ENCODE measurements around the gene JAZF1. TPM values are rescaled to one million over a fixed set of nuclear protein-coding genes. Genes with fewer than 3 reads are reported as not detected.

Gene JAZF1
- total RNA-seq, 2 experiments from 2014 or later, result 3.3 to 4.0 TPM

DNA sequence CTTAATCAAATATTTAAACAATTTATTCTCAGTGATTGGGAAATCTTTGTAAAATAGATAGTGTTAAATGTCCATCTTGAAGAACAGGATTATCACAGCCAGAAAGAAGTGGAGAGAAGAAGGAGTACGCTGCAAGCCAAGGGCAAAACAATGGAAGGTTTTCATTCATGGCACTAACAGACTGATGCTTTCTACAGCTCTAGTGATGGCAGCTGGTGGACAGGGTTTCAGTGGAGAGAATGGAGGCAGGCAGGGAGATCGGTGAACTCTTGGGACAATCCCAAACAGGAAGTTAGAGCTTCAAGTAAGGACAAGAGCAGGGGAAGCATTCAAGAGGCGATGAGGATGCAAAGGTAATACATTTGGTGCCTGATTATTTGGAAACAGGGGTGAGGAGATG, 207.0 kb downstream of the JAZF1 start:
- Mint-ChIP-seq H3K4me3 (no peak overlapping the region), H3K27ac (no peak overlapping the region)
- no peak for ATAC-seq

DNA sequence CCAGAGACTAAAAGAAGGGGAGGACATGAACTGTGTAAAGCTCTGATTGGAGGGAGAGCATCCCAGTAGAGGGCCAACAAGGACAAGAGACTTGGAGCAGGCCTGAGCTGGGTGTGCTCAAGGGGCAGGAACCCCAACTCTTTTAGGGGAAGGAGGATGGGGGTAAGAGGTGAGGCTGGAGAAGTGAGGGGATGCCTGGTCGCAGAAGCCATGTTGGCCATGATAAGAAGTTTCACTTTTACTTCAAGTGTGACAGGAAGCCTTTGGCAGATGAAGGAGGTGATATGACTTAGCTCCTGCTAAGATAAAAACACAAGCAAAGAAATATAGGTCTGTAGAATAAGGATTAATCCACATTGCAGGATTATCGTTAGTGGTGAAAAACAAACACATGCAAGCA, 208.3 kb downstream of the JAZF1 start:
- ChIA-PET CTCF (no interaction called here), POLR2A (no interaction called here)
- H3K27me3 Mint-ChIP-seq, result no peaks in the 10 kb centered on the region
- intact Hi-C loops (cut with micrococcal nuclease), result no loop called here
- peaks cover 16% of the 10 kb centered on the region for H3K4me1 Mint-ChIP-seq (ENCODE audit: low read depth)
- H3K27ac Mint-ChIP-seq, result peak overlapping the region; percentile 76
- ATAC-seq (peak; percentile 76), DNase-seq (peak; percentile 7)
- TF ChIP-seq, protein P1, sequence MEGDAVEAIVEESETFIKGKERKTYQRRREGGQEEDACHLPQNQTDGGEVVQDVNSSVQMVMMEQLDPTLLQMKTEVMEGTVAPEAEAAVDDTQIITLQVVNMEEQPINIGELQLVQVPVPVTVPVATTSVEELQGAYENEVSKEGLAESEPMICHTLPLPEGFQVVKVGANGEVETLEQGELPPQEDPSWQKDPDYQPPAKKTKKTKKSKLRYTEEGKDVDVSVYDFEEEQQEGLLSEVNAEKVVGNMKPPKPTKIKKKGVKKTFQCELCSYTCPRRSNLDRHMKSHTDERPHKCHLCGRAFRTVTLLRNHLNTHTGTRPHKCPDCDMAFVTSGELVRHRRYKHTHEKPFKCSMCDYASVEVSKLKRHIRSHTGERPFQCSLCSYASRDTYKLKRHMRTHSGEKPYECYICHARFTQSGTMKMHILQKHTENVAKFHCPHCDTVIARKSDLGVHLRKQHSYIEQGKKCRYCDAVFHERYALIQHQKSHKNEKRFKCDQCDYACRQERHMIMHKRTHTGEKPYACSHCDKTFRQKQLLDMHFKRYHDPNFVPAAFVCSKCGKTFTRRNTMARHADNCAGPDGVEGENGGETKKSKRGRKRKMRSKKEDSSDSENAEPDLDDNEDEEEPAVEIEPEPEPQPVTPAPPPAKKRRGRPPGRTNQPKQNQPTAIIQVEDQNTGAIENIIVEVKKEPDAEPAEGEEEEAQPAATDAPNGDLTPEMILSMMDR (IDR thresholded peaks at IDR 0.05), result no peak
- no peaks in the 10 kb centered on the region for H3K36me3 Mint-ChIP-seq (ENCODE audit: low read depth)
- H3K9me3 Mint-ChIP-seq, result peaks cover 2% of the 10 kb centered on the region
- H3K4me3 Mint-ChIP-seq, result peak overlapping the region; percentile 49

More for the DNA sequence above, 207.0 kb downstream of the JAZF1 start:
- Mint-ChIP-seq H3K9me3 (peaks cover 6% of the 10 kb centered on the region), H3K36me3 (ENCODE audit: low read depth) (no peaks in the 10 kb centered on the region), H3K27me3 (no peaks in the 10 kb centered on the region), H3K4me1 (ENCODE audit: low read depth) (peaks cover 16% of the 10 kb centered on the region)
- TF ChIP-seq, protein P1 (IDR thresholded peaks at IDR 0.05), result no peak
- DNase-seq, result no peak
- intact Hi-C loops (cut with micrococcal nuclease), result no loop called here
- POLR2A ChIA-PET, result no interaction called here
- CTCF ChIA-PET, result interaction anchor here (1.0 kb wide), 1 partner anchor 120 kb away, joined by 3 read pairs; no protein-coding TSS in a partner anchor

DNA sequence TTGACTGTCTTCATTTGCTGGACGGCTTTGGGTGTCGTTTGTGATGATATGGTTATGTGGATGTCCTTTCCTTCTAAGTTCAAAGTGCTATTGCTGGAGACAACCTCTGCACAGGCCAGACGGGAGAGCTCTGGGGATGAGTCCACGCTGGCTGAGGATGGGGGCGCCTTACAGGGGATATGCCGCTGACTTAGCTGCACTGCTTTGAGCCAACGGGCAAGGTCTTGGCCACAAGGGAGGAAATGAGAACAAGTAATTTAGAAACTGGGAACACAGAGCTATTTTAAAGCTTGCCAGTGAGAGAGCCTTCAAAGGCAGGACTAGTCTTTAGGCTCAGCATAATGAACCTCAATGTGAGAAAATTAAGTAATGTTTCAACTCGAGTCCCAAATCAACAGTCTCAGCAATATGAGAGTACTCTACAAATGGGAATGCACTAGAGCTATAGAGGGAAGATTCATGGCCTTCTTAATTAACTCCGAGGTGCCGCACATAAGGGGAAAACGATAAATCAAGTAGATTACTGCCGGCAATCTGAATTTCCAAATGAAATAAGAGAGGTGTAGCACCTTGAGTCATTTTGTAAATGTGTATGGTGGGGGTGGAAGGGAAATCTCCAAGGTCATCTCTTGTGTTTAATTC, 209.3 kb downstream of the JAZF1 start:
- no peaks in the 10 kb centered on the region for H3K36me3 Mint-ChIP-seq (ENCODE audit: low read depth)
- POLR2A ChIA-PET, result no interaction called here
- no peak overlapping the region for H3K4me3 Mint-ChIP-seq
- ATAC-seq (no peak), DNase-seq (no peak)
- TF ChIP-seq, protein P1 (IDR thresholded peaks at IDR 0.05), result no peak
- intact Hi-C loops (cut with micrococcal nuclease), result no loop called here
- peaks cover 16% of the 10 kb centered on the region for H3K4me1 Mint-ChIP-seq (ENCODE audit: low read depth)
- H3K9me3 Mint-ChIP-seq, result no peaks in the 10 kb centered on the region
- CTCF ChIA-PET, result no interaction called here
- H3K27me3 Mint-ChIP-seq, result no peaks in the 10 kb centered on the region
- no peak overlapping the region for H3K27ac Mint-ChIP-seq

DNA sequence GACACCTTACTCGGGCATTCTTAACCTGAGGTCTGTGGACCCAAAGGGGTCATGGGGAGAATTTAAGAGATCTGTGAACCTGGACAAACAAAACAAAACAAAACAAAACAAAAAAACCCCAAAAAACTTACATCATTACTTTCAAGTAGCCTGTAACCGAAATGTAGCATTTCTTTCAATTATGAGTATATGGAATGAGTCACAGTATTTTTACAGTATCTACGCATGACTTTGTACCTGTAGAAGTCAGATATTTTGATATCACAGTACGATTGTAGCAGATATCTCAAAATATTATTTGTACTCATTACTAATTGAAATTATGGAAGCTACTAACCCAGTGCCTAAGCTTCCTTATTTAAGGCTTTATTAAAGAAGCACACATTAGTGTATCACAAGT, 210.2 kb downstream of the JAZF1 start:
- Mint-ChIP-seq H3K4me1 (ENCODE audit: low read depth) (peaks cover 16% of the 10 kb centered on the region), H3K27me3 (no peaks in the 10 kb centered on the region), H3K4me3 (no peak overlapping the region), H3K9me3 (no peaks in the 10 kb centered on the region), H3K36me3 (ENCODE audit: low read depth) (no peaks in the 10 kb centered on the region), H3K27ac (no peak overlapping the region)
- CTCF ChIA-PET, result no interaction called here
- intact Hi-C loops (cut with micrococcal nuclease), result no loop called here
- POLR2A ChIA-PET, result no interaction called here
- TF ChIP-seq, protein P1 (IDR thresholded peaks at IDR 0.05), result no peak
- DNase-seq (no peak), ATAC-seq (no peak)

DNA sequence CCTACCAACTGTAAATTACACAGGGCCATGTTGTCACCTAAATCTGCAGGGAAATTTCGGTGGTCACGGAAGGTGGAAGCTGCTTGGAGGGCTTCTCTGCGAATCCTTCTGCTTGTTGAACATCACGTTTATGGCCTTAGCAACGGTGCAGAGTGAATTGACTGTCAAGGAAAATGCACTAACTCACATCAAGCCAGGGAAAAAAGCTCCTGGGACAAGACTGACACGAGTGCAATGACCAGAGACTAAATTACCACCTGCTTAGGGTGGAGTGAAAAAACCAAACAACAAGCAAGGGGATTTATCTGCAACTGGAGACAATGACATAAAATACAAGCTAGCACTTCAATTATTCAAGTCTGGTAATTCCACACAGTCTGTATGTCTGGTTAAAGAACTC, 211.2 kb downstream of the JAZF1 start:
- no peaks in the 10 kb centered on the region for H3K9me3 Mint-ChIP-seq

More for the DNA sequence above, 211.2 kb downstream of the JAZF1 start:
- Mint-ChIP-seq H3K4me1 (ENCODE audit: low read depth) (peaks cover 16% of the 10 kb centered on the region), H3K27ac (no peak overlapping the region), H3K36me3 (ENCODE audit: low read depth) (no peaks in the 10 kb centered on the region), H3K27me3 (no peaks in the 10 kb centered on the region), H3K4me3 (no peak overlapping the region)
- DNase-seq (no peak), ATAC-seq (no peak)
- TF ChIP-seq, protein P1 (IDR thresholded peaks at IDR 0.05), result no peak
- ChIA-PET CTCF (interaction anchor here (1.5 kb wide), 1 partner anchor 109 kb away, joined by 4 read pairs; no protein-coding TSS in a partner anchor), POLR2A (no interaction called here)
- intact Hi-C loops (cut with micrococcal nuclease), result no loop called here

Measured in activated CD8-positive, alpha-beta T cell treated with anti-CD3 and anti-CD28 coated beads for 36 hours (primary cell).